Measurements from ENCODE around the gene ZRANB3. TPM values are rescaled to one million over a fixed set of nuclear protein-coding genes. Genes with fewer than 3 reads are reported as not detected.

ZRANB3 gene
- total RNA-seq, 1 experiment from 2014 or later: 16.3 TPM

DNA sequence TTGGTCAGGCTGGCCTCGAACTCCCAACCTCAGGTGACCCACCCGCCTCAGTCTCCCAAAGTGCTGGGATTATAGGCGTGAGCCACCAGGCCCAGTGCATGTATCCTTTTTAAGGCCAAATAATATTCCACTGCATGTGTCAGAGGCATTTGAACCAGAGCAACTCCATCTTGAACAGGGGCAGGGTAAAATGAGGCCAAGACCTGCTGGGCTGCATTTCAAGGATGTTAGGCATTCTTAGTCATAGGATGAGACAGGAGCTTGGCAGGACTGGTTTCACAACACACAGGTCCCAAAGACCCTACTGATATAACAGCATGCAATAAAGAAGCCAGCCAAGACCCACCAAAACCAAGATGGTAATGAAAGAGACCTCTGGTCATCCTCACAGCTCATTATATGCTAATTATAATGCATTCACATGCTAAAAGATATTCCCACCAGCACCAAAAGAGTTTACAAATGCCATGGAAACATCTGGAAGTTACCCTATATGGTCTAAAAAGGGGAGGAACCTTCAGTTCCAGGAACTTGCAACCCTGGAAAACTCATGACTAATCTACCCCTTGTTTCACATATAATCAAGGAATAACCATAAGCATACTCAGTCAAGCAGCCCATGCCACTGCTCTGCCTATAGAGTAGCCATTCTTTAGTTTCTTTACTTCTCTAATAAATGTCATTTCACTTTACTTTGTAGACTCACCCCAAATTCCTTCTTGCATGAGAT is 274.3 kb downstream of the ZRANB3 start:
- Mint-ChIP-seq H3K9me3 (ENCODE audit: unreplicated experiment) (no peaks in the 10 kb centered on the region), H3K4me1 (ENCODE audit: insufficient read depth, unreplicated experiment) (peaks cover 5% of the 10 kb centered on the region)
- intact Hi-C loops (cut with micrococcal nuclease): no loop called here

GRCh38 chr2:135255208-135255607 is 275.8 kb downstream of the ZRANB3 start:
- no TSS peak for BruUV-seq (replicated peaks)
- Mint-ChIP-seq H3K36me3 (ENCODE audit: insufficient read depth, unreplicated experiment) (peaks cover 8% of the 10 kb centered on the region), H3K27ac (ENCODE audit: low read depth, unreplicated experiment) (no peak overlapping the region), H3K4me1 (ENCODE audit: insufficient read depth, unreplicated experiment) (peaks cover 5% of the 10 kb centered on the region), H3K27me3 (ENCODE audit: insufficient read depth, unreplicated experiment) (no peaks in the 10 kb centered on the region), H3K4me3 (ENCODE audit: unreplicated experiment) (no peak overlapping the region), H3K9me3 (ENCODE audit: unreplicated experiment) (no peaks in the 10 kb centered on the region)
- ChIA-PET CTCF (interaction anchor here (0.5 kb wide), 1 partner anchor 79 kb away, joined by 3 read pairs; no protein-coding TSS in a partner anchor), POLR2A (no interaction called here)
- intact Hi-C loops (cut with micrococcal nuclease): no loop called here
- no peak for DNase-seq (ENCODE audit: unreplicated experiment)
- TF ChIP-seq CTCF (IDR thresholded peaks at IDR 0.05; ENCODE audit: unreplicated experiment): no peak

More for the DNA sequence above, 274.3 kb downstream of the ZRANB3 start:
- no peak for DNase-seq (ENCODE audit: unreplicated experiment)
- POLR2A ChIA-PET: interaction anchor here (0.6 kb wide), 1 partner anchor 102 kb away, joined by 3 read pairs; no protein-coding TSS in a partner anchor
- Mint-ChIP-seq H3K27me3 (ENCODE audit: insufficient read depth, unreplicated experiment) (no peaks in the 10 kb centered on the region), H3K4me3 (ENCODE audit: unreplicated experiment) (no peak overlapping the region), H3K36me3 (ENCODE audit: insufficient read depth, unreplicated experiment) (peaks cover 5% of the 10 kb centered on the region), H3K27ac (ENCODE audit: low read depth, unreplicated experiment) (no peak overlapping the region)
- no peak for TF ChIP-seq CTCF (IDR thresholded peaks at IDR 0.05; ENCODE audit: unreplicated experiment)
- BruUV-seq (replicated peaks): no TSS peak
- CTCF ChIA-PET: interaction anchor here (1.1 kb wide), 1 partner anchor 301 kb away, joined by 3 read pairs; no protein-coding TSS in a partner anchor

DNA sequence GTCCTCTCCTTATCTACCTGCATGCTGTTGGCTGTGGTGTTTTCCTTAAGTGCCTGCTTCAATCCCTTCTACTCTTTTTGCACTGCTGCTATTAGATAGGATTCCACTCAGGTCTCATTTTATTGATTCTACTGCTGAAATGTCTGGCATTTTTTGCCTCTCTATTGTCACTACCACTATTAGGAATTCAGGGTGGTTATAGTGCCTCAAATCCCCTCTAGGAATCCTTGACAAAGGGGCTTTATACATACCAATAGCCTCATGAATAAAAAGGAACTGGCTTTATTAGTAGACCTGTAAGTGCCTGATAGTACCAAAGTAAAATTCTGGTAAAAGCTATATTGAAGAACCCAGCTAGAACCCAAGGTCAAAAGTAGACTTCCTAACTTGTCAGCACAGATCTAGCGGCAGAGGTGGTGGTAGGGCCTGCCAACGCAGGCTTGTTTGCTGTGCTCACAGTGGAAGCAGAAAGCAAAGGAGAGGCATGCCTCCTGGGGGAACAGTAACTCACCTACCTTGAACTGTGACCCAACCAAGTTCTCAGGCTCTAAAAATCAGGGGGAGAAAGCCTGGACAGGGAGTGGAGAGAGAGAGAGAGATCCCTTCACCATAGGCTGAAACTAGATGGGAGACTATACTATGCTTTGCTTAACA is 278.1 kb downstream of the ZRANB3 start:
- Mint-ChIP-seq H3K4me3 (ENCODE audit: unreplicated experiment) (no peak overlapping the region), H3K36me3 (ENCODE audit: insufficient read depth, unreplicated experiment) (peaks cover 18% of the 10 kb centered on the region), H3K9me3 (ENCODE audit: unreplicated experiment) (no peaks in the 10 kb centered on the region), H3K27me3 (ENCODE audit: insufficient read depth, unreplicated experiment) (no peaks in the 10 kb centered on the region), H3K4me1 (ENCODE audit: insufficient read depth, unreplicated experiment) (peaks cover 5% of the 10 kb centered on the region), H3K27ac (ENCODE audit: low read depth, unreplicated experiment) (no peak overlapping the region)
- DNase-seq (ENCODE audit: unreplicated experiment): no peak
- intact Hi-C loops (cut with micrococcal nuclease): no loop called here
- ChIA-PET POLR2A (no interaction called here), CTCF (interaction anchor here (0.7 to 0.9 kb wide), 2 partner anchors 71 to 419 kb away, joined by 3 read pairs; no protein-coding TSS in a partner anchor)
- TF ChIP-seq CTCF (IDR thresholded peaks at IDR 0.05; ENCODE audit: unreplicated experiment): no peak
- no TSS peak for BruUV-seq (replicated peaks)

GRCh38 chr2:135248611-135249010 is 282.4 kb downstream of the ZRANB3 start:
- TF ChIP-seq CTCF (IDR thresholded peaks at IDR 0.05; ENCODE audit: unreplicated experiment): no peak
- POLR2A ChIA-PET: no interaction called here
- CTCF ChIA-PET: no interaction called here
- no peak overlapping the region for H3K27ac Mint-ChIP-seq (ENCODE audit: low read depth, unreplicated experiment)
- peaks cover 19% of the 10 kb centered on the region for H3K36me3 Mint-ChIP-seq (ENCODE audit: insufficient read depth, unreplicated experiment)
- DNase-seq (ENCODE audit: unreplicated experiment): no peak
- H3K4me3 Mint-ChIP-seq (ENCODE audit: unreplicated experiment): no peak overlapping the region
- H3K9me3 Mint-ChIP-seq (ENCODE audit: unreplicated experiment): no peaks in the 10 kb centered on the region
- no TSS peak for BruUV-seq (replicated peaks)
- H3K4me1 Mint-ChIP-seq (ENCODE audit: insufficient read depth, unreplicated experiment): peaks cover 6% of the 10 kb centered on the region
- intact Hi-C loops (cut with micrococcal nuclease): no loop called here
- no peaks in the 10 kb centered on the region for H3K27me3 Mint-ChIP-seq (ENCODE audit: insufficient read depth, unreplicated experiment)

Measured in MCF 10A (cell line).